Mesendoderm (in vitro differentiated cells): ENCODE measurements around the gene PTPN22. TPM values are rescaled to one million over a fixed set of nuclear protein-coding genes. Genes with fewer than 3 reads are reported as not detected.

Experiments used
- DNase-seq: peaks from one replicate; pipeline ENCODE4 v3.0.0; 2013
- H2AK5ac ChIP-seq: 2 replicates; pipeline ENCODE4 v1.6.1; 2013; ENCODE audit warnings: low read length, inconsistent platforms
- H2BK120ac ChIP-seq: 2 replicates; pipeline ENCODE4 v1.6.1; 2013; ENCODE audit warnings: low read depth, mild to moderate bottlenecking, low read length, moderate library complexity, mixed read lengths
- H2BK15ac ChIP-seq: replicated peaks from 2 replicates; pipeline ENCODE4 v1.6.1; 2013; ENCODE audit warnings: low read depth, mild to moderate bottlenecking, moderate library complexity
- H2BK5ac ChIP-seq: 2 replicates; pipeline ENCODE4 v1.6.1; 2013; ENCODE audit warnings: low read length, inconsistent platforms
- H3K18ac ChIP-seq: 2 replicates; pipeline ENCODE4 v1.6.1; 2013; ENCODE audit warnings: mild to moderate bottlenecking, low read length, mixed read lengths
- H3K23ac ChIP-seq: one replicate; pipeline ENCODE4 v1.6.1; 2013; ENCODE audit warnings: low read length
- H3K27ac ChIP-seq: 2 replicates; pipeline ENCODE4 v1.5.1; 2013; ENCODE audit warnings: low read depth, mild to moderate bottlenecking, inconsistent platforms, low read length, moderate library complexity
- H3K27me3 ChIP-seq: 2 replicates; pipeline ENCODE4 v1.6.1; 2013; ENCODE audit warnings: low read length, control low read depth, mild to moderate bottlenecking, inconsistent platforms; ENCODE audit not compliant: insufficient read depth, poor library complexity
- H3K36me3 ChIP-seq: 2 replicates; pipeline ENCODE4 v1.6.1; 2013; ENCODE audit warnings: low read length, inconsistent platforms; ENCODE audit not compliant: control insufficient read depth, insufficient read depth
- H3K4ac ChIP-seq: one replicate; pipeline ENCODE4 v1.6.1; 2013; ENCODE audit warnings: low read depth, mild to moderate bottlenecking, low read length, moderate library complexity
- H3K4me1 ChIP-seq: 2 replicates; pipeline ENCODE4 v1.6.1; 2013; ENCODE audit warnings: low read depth, low read length, inconsistent platforms; ENCODE audit not compliant: control insufficient read depth
- H3K4me2 ChIP-seq: 2 replicates; pipeline ENCODE4 v1.6.1; 2013; ENCODE audit warnings: low read length
- H3K4me3 ChIP-seq: 2 replicates; pipeline ENCODE4 v1.5.1; 2013; ENCODE audit warnings: mild to moderate bottlenecking, low read length
- H3K56ac ChIP-seq: one replicate; pipeline ENCODE4 v1.6.1; 2013; ENCODE audit warnings: low read length
- H3K79me1 ChIP-seq: 2 replicates; pipeline ENCODE4 v1.6.1; 2013; ENCODE audit warnings: low read length, inconsistent platforms
- H3K79me2 ChIP-seq: 2 replicates; pipeline ENCODE4 v1.6.1; 2013; ENCODE audit warnings: mild to moderate bottlenecking, low read length; ENCODE audit not compliant: control insufficient read depth, insufficient read depth
- H3K9ac ChIP-seq: 2 replicates; pipeline ENCODE4 v1.6.1; 2013; ENCODE audit warnings: low read length, inconsistent platforms
- H4K5ac ChIP-seq: one replicate; pipeline ENCODE4 v1.6.1; 2013; ENCODE audit warnings: low read length
- H4K8ac ChIP-seq: one replicate; pipeline ENCODE4 v1.6.1; 2013; ENCODE audit warnings: low read depth, mild to moderate bottlenecking, control low read depth, low read length, moderate library complexity
- WGBS: extraction: QIAGEN DNeasy Blood & Tissue Kit; methylation state at CpG from one replicate; pipeline ENCODE4 v1.1.7; 2013; ENCODE audit warnings: low lambda C conversion rate, missing lambda C conversion rate; ENCODE audit not compliant: insufficient coverage; ENCODE audit errors: extremely low coverage; 5-methylcytosine and 5-hydroxymethylcytosine counted together
- polyA plus RNA-seq, 2 experiments: library from polyadenylated mRNA; stranded (reverse); fragments of 200-250 nt; gene quantifications; one replicate each; pipeline ENCODE4 v1.2.3, GENCODE V29; 2013

Gene PTPN22
- 0.03 TPM for polyA plus RNA-seq (2013, experiment 1 of 2)
- not detected for polyA plus RNA-seq (2013, experiment 2 of 2)

DNA sequence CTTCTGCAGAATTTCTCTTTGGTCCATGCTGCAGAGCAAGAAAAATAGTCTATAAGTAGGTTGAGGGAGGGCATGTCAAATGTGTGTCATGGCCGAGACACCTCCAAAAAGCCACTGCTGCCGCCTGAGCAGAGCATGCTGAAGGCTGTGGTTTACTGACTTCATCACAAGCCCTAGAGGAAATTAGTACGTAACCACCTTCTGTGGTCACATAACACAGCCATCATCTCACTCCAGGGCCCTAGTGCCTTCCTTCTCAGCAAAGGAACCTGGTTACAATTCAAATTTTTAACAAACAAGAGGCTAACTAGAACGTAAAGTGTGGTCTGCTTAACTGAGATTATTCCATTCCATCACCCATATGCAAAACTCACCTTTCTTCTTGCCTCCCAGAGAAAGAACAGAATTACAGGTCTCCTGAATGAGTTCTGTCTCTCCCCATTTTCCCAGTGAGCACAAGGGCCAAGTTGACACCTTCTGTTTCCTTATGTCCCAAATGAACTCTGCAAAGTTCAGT, at the start of gene PTPN22:
Gene PTPN22, minus strand, starts transcription at position 116 of the 517 bp plus-strand sequence.
- Histone ChIP-seq H3K79me2 (no peaks in the 10 kb centered on the region), H2BK15ac (no peak within 1 kb of the TSS), H2BK5ac (no peak within 1 kb of the TSS), H4K8ac (no peak within 1 kb of the TSS), H3K4me1 (no peaks in the 10 kb centered on the region), H2AK5ac (no peak within 1 kb of the TSS), H3K79me1 (no peaks in the 10 kb centered on the region), H3K23ac (no peak within 1 kb of the TSS), H3K4me2 (no peak within 1 kb of the TSS), H3K36me3 (no peaks in the 10 kb centered on the region), H3K27ac (no peak within 1 kb of the TSS), H3K27me3 (no peaks in the 10 kb centered on the region), H4K5ac (no peak within 1 kb of the TSS), H3K4me3 (no peak within 1 kb of the TSS), H3K18ac (no peak within 1 kb of the TSS), H2BK120ac (no peak within 1 kb of the TSS), H3K56ac (no peak within 1 kb of the TSS), H3K9ac (no peak within 1 kb of the TSS), H3K4ac (no peak within 1 kb of the TSS)
- WGBS = no CpG with 5 or more reads among the region's 4 CpGs
- DNase-seq = no peak

DNA sequence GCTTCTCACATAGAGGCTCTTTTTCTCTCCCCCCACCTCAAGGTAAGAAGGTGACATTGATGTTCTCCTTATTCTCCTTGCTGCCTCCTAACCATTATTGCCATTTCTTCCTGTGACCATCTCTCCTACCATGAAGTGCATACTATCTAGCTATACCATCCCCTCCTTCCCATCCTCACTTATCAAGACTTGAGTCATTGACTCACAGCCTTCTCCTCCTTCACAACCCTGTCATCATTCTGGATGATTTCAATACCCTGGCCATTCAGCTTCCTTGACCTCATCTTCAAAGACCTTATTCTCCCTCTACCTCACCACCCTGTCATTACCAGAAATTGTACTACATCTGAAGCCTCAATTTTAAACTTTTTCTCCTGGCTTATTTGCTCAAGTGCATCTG, 46.7 kb upstream of the PTPN22 start:
- no peak for DNase-seq

DNA sequence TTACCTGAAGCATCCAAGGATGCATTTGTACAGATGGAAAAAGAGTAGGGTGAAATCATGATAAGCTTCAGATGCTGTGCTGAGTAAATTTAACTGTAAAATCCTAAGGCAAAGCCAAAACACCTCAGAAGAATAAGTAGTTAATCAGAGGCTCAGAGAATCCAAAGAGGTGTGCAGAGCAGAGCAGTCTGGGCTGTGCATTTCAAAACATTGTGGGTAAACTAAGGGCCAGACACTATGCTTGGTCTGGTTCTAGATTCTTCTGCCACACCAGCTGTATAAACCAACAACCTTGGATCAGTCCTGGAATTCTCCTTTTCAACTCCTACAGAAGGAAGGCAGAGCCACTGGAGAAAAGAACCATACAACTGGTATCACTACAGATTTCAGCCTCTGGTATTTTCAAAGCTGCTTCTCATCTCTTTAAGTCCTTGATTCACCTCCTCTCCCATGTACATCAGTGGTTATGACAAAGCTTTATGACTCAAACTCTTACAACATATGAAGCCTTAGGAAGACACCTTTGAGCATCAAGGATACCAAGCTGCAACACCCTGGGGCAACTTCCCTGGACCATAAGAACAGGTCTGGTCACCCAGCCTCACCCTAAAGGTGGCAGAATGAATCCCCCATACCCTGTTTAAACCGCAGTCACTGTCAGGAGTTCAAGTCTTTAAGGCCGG, 46.0 kb upstream of the PTPN22 start:
- Histone ChIP-seq H2BK15ac (no peak overlapping the region), H3K56ac (no peak overlapping the region), H2BK5ac (no peak overlapping the region), H3K36me3 (no peaks in the 10 kb centered on the region), H2BK120ac (no peak overlapping the region), H2AK5ac (no peak overlapping the region), H4K5ac (no peak overlapping the region), H4K8ac (no peak overlapping the region), H3K9ac (no peak overlapping the region), H3K4me2 (no peak overlapping the region), H3K18ac (no peak overlapping the region), H3K4me1 (no peaks in the 10 kb centered on the region), H3K79me2 (no peaks in the 10 kb centered on the region), H3K23ac (no peak overlapping the region), H3K4me3 (no peak overlapping the region), H3K27ac (no peak overlapping the region), H3K79me1 (no peaks in the 10 kb centered on the region), H3K4ac (no peak overlapping the region), H3K27me3 (no peaks in the 10 kb centered on the region)
- DNase-seq = no peak
- no CpG with 5 or more reads among the region's 2 CpGs for WGBS

More for the DNA sequence above, 46.7 kb upstream of the PTPN22 start:
- H3K23ac ChIP-seq = no peak overlapping the region
- H3K79me1 ChIP-seq = no peaks in the 10 kb centered on the region
- H2BK120ac ChIP-seq = no peak overlapping the region
- H3K56ac ChIP-seq = no peak overlapping the region
- no peaks in the 10 kb centered on the region for H3K4me1 ChIP-seq
- H3K4me3 ChIP-seq = no peak overlapping the region
- no peak overlapping the region for H4K5ac ChIP-seq
- no peak overlapping the region for H3K18ac ChIP-seq
- H3K27me3 ChIP-seq = no peaks in the 10 kb centered on the region
- H3K27ac ChIP-seq = no peak overlapping the region
- H3K36me3 ChIP-seq = no peaks in the 10 kb centered on the region
- H3K9ac ChIP-seq = no peak overlapping the region
- no peaks in the 10 kb centered on the region for H3K79me2 ChIP-seq
- H3K4ac ChIP-seq = no peak overlapping the region
- H2BK5ac ChIP-seq = no peak overlapping the region
- no peak overlapping the region for H2AK5ac ChIP-seq
- no peak overlapping the region for H3K4me2 ChIP-seq
- no peak overlapping the region for H4K8ac ChIP-seq
- H2BK15ac ChIP-seq = no peak overlapping the region

DNA sequence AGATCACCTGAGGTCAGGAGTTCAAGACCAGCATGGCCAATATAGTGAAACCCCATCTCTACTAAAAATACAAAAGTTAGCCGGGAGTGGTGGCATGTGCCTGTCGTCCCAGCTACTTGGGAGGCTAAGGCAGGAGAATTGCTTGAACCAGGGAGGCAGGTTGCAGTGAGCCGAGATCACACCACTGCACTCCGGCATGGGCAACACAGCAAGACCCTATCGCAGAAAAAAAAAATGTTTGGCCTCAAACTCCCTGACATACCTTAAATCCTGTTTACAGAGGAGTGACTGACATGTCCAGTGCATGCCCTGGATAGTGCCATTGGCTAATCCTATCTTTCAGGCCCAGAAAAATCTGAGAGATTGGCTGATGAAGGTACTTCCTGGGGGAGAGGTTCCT, 45.5 kb upstream of the PTPN22 start:
- H3K27ac ChIP-seq = no peak overlapping the region
- no peak overlapping the region for H2AK5ac ChIP-seq
- H3K36me3 ChIP-seq = no peaks in the 10 kb centered on the region
- no peak overlapping the region for H3K4me3 ChIP-seq
- no peak overlapping the region for H3K23ac ChIP-seq
- H2BK120ac ChIP-seq = no peak overlapping the region
- no peak overlapping the region for H3K9ac ChIP-seq
- H2BK15ac ChIP-seq = no peak overlapping the region
- H3K4me2 ChIP-seq = no peak overlapping the region
- no peak overlapping the region for H3K18ac ChIP-seq
- no peaks in the 10 kb centered on the region for H3K79me1 ChIP-seq
- no peak overlapping the region for H4K8ac ChIP-seq
- no peaks in the 10 kb centered on the region for H3K79me2 ChIP-seq
- no peaks in the 10 kb centered on the region for H3K27me3 ChIP-seq
- no peak overlapping the region for H3K56ac ChIP-seq
- H2BK5ac ChIP-seq = no peak overlapping the region
- H3K4ac ChIP-seq = no peak overlapping the region
- H4K5ac ChIP-seq = no peak overlapping the region
- no CpG with 5 or more reads among the region's 5 CpGs for WGBS
- DNase-seq = no peak
- no peaks in the 10 kb centered on the region for H3K4me1 ChIP-seq

- Histone ChIP-seq H3K27me3 (no peaks in the 10 kb centered on the region), H3K4me2 (no peak overlapping the region), H3K18ac (no peak overlapping the region), H3K23ac (no peak overlapping the region), H3K9ac (no peak overlapping the region), H3K27ac (no peak overlapping the region), H3K79me2 (no peaks in the 10 kb centered on the region), H3K36me3 (no peaks in the 10 kb centered on the region), H3K4me1 (no peaks in the 10 kb centered on the region), H3K79me1 (no peaks in the 10 kb centered on the region), H3K56ac (no peak overlapping the region), H3K4me3 (no peak overlapping the region), H4K8ac (no peak overlapping the region), H3K4ac (no peak overlapping the region), H4K5ac (no peak overlapping the region), H2BK120ac (no peak overlapping the region), H2AK5ac (no peak overlapping the region), H2BK5ac (no peak overlapping the region), H2BK15ac (no peak overlapping the region)
- no CpG with 5 or more reads among the region's 5 CpGs for WGBS
- DNase-seq = no peak
These were observed 42.6 kb upstream of the PTPN22 start for GRCh38 chr1:113913887-113914664.
